ENCODE data around the gene WDR45B. TPM values are rescaled to one million over a fixed set of nuclear protein-coding genes. Genes with fewer than 3 reads are reported as not detected.

The WDR45B gene
- total RNA-seq, 2 donors from 2014 or later = 65.6 to 67.1 TPM

- peaks cover 4% of the 10 kb centered on the region for H3K4me1 Mint-ChIP-seq
- no peak overlapping the region for H3K4me3 Mint-ChIP-seq
- ATAC-seq = no peak
- peaks cover 2% of the 10 kb centered on the region for H3K36me3 Mint-ChIP-seq (ENCODE audit: low read depth)
- H3K27me3 Mint-ChIP-seq = no peaks in the 10 kb centered on the region
- H3K9me3 ChIP-seq (ENCODE audit: control insufficient read depth, low read length, poor library complexity, severe bottlenecking) = no peaks in the 10 kb centered on the region
- H3K27ac Mint-ChIP-seq = peak overlapping the region; percentile 54
- DNase-seq = no peak
Measured at GRCh38 chr17:82619641-82620040, 28.6 kb downstream of the WDR45B start.

- ATAC-seq = no peak
- DNase-seq = no peak
- no peaks in the 10 kb centered on the region for H3K9me3 ChIP-seq (ENCODE audit: control insufficient read depth, low read length, poor library complexity, severe bottlenecking)
- Mint-ChIP-seq H3K4me1 (peaks cover 4% of the 10 kb centered on the region), H3K27me3 (no peaks in the 10 kb centered on the region), H3K4me3 (no peak overlapping the region), H3K27ac (peak overlapping the region; percentile 54), H3K36me3 (ENCODE audit: low read depth) (peaks cover 2% of the 10 kb centered on the region)
Measured at GRCh38 chr17:82619211-82619610, 29.0 kb downstream of the WDR45B start.

- no peaks in the 10 kb centered on the region for H3K9me3 ChIP-seq (ENCODE audit: control insufficient read depth, low read length, poor library complexity, severe bottlenecking)
- Mint-ChIP-seq H3K27ac (no peak overlapping the region), H3K27me3 (no peaks in the 10 kb centered on the region), H3K4me3 (no peak overlapping the region), H3K36me3 (ENCODE audit: low read depth) (no peaks in the 10 kb centered on the region), H3K4me1 (peaks cover 4% of the 10 kb centered on the region)
- no peak for DNase-seq
- no peak for ATAC-seq
Measured at GRCh38 chr17:82616021-82616711, 32.1 kb downstream of the WDR45B start.

GRCh38 chr17:82615084-82616020, 32.9 kb downstream of the WDR45B start:
- no peaks in the 10 kb centered on the region for H3K36me3 Mint-ChIP-seq (ENCODE audit: low read depth)
- no peak overlapping the region for H3K4me3 Mint-ChIP-seq
- DNase-seq = no peak
- H3K27ac Mint-ChIP-seq = no peak overlapping the region
- peak; percentile 28 for ATAC-seq
- no peaks in the 10 kb centered on the region for H3K27me3 Mint-ChIP-seq
- peaks cover 4% of the 10 kb centered on the region for H3K4me1 Mint-ChIP-seq
- H3K9me3 ChIP-seq (ENCODE audit: control insufficient read depth, low read length, poor library complexity, severe bottlenecking) = no peaks in the 10 kb centered on the region

- peaks cover 4% of the 10 kb centered on the region for H3K36me3 Mint-ChIP-seq (ENCODE audit: low read depth)
- no peak for DNase-seq
Measured at GRCh38 chr17:82614095-82614631, 34.1 kb downstream of the WDR45B start.

GRCh38 chr17:82613283-82614094, 34.8 kb downstream of the WDR45B start:
- no peaks in the 10 kb centered on the region for H3K9me3 ChIP-seq (ENCODE audit: control insufficient read depth, low read length, poor library complexity, severe bottlenecking)
- Mint-ChIP-seq H3K36me3 (ENCODE audit: low read depth) (peaks cover 4% of the 10 kb centered on the region), H3K27me3 (no peaks in the 10 kb centered on the region), H3K27ac (peak overlapping the region; percentile 39), H3K4me3 (no peak overlapping the region), H3K4me1 (peaks cover 7% of the 10 kb centered on the region)
- ATAC-seq = peak; percentile 21
- DNase-seq = no peak

More at GRCh38 chr17:82614095-82614631, 34.1 kb downstream of the WDR45B start:
- H3K4me3 Mint-ChIP-seq = no peak overlapping the region
- peak overlapping the region; percentile 39 for H3K27ac Mint-ChIP-seq
- no peaks in the 10 kb centered on the region for H3K9me3 ChIP-seq (ENCODE audit: control insufficient read depth, low read length, poor library complexity, severe bottlenecking)
- H3K27me3 Mint-ChIP-seq = no peaks in the 10 kb centered on the region
- no peak for ATAC-seq
- peaks cover 6% of the 10 kb centered on the region for H3K4me1 Mint-ChIP-seq

- ATAC-seq (no peak), DNase-seq (no peak)
- peak overlapping the region; percentile 56 for H3K27ac Mint-ChIP-seq
- no peaks in the 10 kb centered on the region for H3K27me3 Mint-ChIP-seq
- H3K4me1 Mint-ChIP-seq = peaks cover 7% of the 10 kb centered on the region
- H3K36me3 Mint-ChIP-seq (ENCODE audit: low read depth) = peaks cover 4% of the 10 kb centered on the region
- no peaks in the 10 kb centered on the region for H3K9me3 ChIP-seq (ENCODE audit: control insufficient read depth, low read length, poor library complexity, severe bottlenecking)
- H3K4me3 Mint-ChIP-seq = no peak overlapping the region
Measured at GRCh38 chr17:82611140-82612058, 36.8 kb downstream of the WDR45B start.

- H3K9me3 ChIP-seq (ENCODE audit: control insufficient read depth, low read length, poor library complexity, severe bottlenecking) = no peaks in the 10 kb centered on the region
- ATAC-seq (no peak), DNase-seq (no peak)
- peaks cover 8% of the 10 kb centered on the region for H3K4me1 Mint-ChIP-seq
- no peak overlapping the region for H3K4me3 Mint-ChIP-seq
- H3K27ac Mint-ChIP-seq = no peak overlapping the region
- H3K27me3 Mint-ChIP-seq = no peaks in the 10 kb centered on the region
- peaks cover 4% of the 10 kb centered on the region for H3K36me3 Mint-ChIP-seq (ENCODE audit: low read depth)
Measured at GRCh38 chr17:82609655-82610054, 38.6 kb downstream of the WDR45B start.

GRCh38 chr17:82608816-82609215, 39.4 kb downstream of the WDR45B start:
- Mint-ChIP-seq H3K4me1 (peaks cover 16% of the 10 kb centered on the region), H3K27me3 (no peaks in the 10 kb centered on the region), H3K27ac (no peak overlapping the region), H3K36me3 (ENCODE audit: low read depth) (peaks cover 4% of the 10 kb centered on the region), H3K4me3 (no peak overlapping the region)
- no peaks in the 10 kb centered on the region for H3K9me3 ChIP-seq (ENCODE audit: control insufficient read depth, low read length, poor library complexity, severe bottlenecking)
- DNase-seq (no peak), ATAC-seq (no peak)

- no peaks in the 10 kb centered on the region for H3K9me3 ChIP-seq (ENCODE audit: control insufficient read depth, low read length, poor library complexity, severe bottlenecking)
- H3K27ac Mint-ChIP-seq = no peak overlapping the region
- ATAC-seq (no peak), DNase-seq (no peak)
- no peak overlapping the region for H3K4me3 Mint-ChIP-seq
- H3K4me1 Mint-ChIP-seq = peaks cover 22% of the 10 kb centered on the region
- H3K27me3 Mint-ChIP-seq = no peaks in the 10 kb centered on the region
- peaks cover 4% of the 10 kb centered on the region for H3K36me3 Mint-ChIP-seq (ENCODE audit: low read depth)
Measured at GRCh38 chr17:82605939-82606600, 42.2 kb downstream of the WDR45B start.

- ATAC-seq = no peak
- H3K36me3 Mint-ChIP-seq (ENCODE audit: low read depth) = peaks cover 3% of the 10 kb centered on the region
- H3K4me1 Mint-ChIP-seq = peaks cover 18% of the 10 kb centered on the region
- H3K27me3 Mint-ChIP-seq = no peaks in the 10 kb centered on the region
- H3K9me3 ChIP-seq (ENCODE audit: control insufficient read depth, low read length, poor library complexity, severe bottlenecking) = no peaks in the 10 kb centered on the region
- no peak for DNase-seq
- no peak overlapping the region for H3K4me3 Mint-ChIP-seq
- H3K27ac Mint-ChIP-seq = no peak overlapping the region
Measured at GRCh38 chr17:82604532-82604931, 43.7 kb downstream of the WDR45B start.

Measured in T-helper 17 cell (primary cell).